Measurements from ENCODE around the gene RORC. TPM values are rescaled to one million over a fixed set of nuclear protein-coding genes. Genes with fewer than 3 reads are reported as not detected.

RORC gene
- total RNA-seq, 1 experiment from 2014 or later: 0.44 TPM

GRCh38 chr1:151790071-151790939, 41.3 kb downstream of the RORC start, which contains the start of gene TDRKH (continued):
- TF ChIP-seq ZNF317 (CRISPR knock-in tag; IDR thresholded peaks at IDR 0.05; ENCODE audit: borderline replicate concordance, low read depth) (peak; percentile 36; the same call in 1 of the 2 replicates), TP53 (CRISPR knock-in tag; IDR thresholded peaks at IDR 0.05) (no peak), SMAD3 (CRISPR knock-in tag; IDR thresholded peaks at IDR 0.05; ENCODE audit: borderline replicate concordance) (peak; percentile 44; the same call in 1 of the 2 replicates), ZMAT4 (CRISPR knock-in tag; IDR thresholded peaks at IDR 0.05) (no peak), ETV6 (CRISPR knock-in tag; IDR thresholded peaks at IDR 0.05) (peak; percentile 72; the same call in 1 of the 2 replicates), ARID4B (CRISPR knock-in tag; IDR thresholded peaks at IDR 0.05; ENCODE audit: borderline replicate concordance) (peak; percentile 90; the same call in 1 of the 2 replicates), GABPB1 (CRISPR knock-in tag; IDR thresholded peaks at IDR 0.05) (no peak; the same call in 1 of the 2 replicates), USF1 (CRISPR knock-in tag; IDR thresholded peaks at IDR 0.05) (0 out of 2 replicates have a peak, but pooled peaks have one; percentile 45), SP1 (CRISPR knock-in tag; conservative IDR thresholded peaks at IDR 0.05) (peak; percentile 88), PREB (CRISPR knock-in tag; IDR thresholded peaks at IDR 0.05; ENCODE audit: borderline replicate concordance) (no peak), TEAD1 (CRISPR knock-in tag; IDR thresholded peaks at IDR 0.05) (peak; percentile 78; the same call in 1 of the 2 replicates), NR2C2 (CRISPR knock-in tag; IDR thresholded peaks at IDR 0.05) (no peak)
- TF ChIP-seq, protein P1, sequence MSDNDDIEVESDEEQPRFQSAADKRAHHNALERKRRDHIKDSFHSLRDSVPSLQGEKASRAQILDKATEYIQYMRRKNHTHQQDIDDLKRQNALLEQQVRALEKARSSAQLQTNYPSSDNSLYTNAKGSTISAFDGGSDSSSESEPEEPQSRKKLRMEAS (CRISPR knock-in tag; IDR thresholded peaks at IDR 0.05): peak; percentile 95

DNA sequence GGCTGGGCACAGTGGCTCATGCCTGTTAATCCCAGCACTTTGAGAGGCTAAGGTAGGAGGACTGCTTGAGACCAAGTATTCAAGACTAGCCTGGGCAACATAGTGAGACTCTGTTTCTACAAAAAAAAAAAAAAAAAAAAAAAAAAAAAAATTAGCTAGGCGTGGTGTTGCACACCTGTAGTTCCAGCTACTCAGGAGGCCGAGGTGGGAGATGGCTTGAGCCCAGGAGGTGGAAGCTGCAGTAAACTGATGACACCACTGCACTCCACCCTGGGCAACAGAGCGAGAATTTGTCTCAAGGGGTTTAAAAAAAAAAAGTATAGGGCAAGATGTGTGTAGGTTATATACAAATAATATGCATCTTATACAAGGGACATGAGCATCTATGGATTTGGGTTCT, 43.9 kb downstream of the RORC start:
- H3K4me1 Mint-ChIP-seq: peaks cover 17% of the 10 kb centered on the region
- no peak for DNase-seq (ENCODE audit: low spot score)
- ChIA-PET POLR2A (no interaction called here), CTCF (interaction anchor here (0.6 kb wide), 3 partner anchors 49 to 52 kb away, joined by 3 to 5 read pairs (median 4); no protein-coding TSS in a partner anchor)
- H3K36me3 Mint-ChIP-seq: no peaks in the 10 kb centered on the region; the same call in 1 of the 2 replicates
- no peaks in the 10 kb centered on the region; the same call in 1 of the 2 replicates for H3K27me3 Mint-ChIP-seq (ENCODE audit: low read depth)
- no peak for ATAC-seq
- no peaks in the 10 kb centered on the region for H3K9me3 Mint-ChIP-seq
- H3K27ac Mint-ChIP-seq: no peak overlapping the region
- H3K4me3 Mint-ChIP-seq: no peak overlapping the region
- TF ChIP-seq, protein P2, sequence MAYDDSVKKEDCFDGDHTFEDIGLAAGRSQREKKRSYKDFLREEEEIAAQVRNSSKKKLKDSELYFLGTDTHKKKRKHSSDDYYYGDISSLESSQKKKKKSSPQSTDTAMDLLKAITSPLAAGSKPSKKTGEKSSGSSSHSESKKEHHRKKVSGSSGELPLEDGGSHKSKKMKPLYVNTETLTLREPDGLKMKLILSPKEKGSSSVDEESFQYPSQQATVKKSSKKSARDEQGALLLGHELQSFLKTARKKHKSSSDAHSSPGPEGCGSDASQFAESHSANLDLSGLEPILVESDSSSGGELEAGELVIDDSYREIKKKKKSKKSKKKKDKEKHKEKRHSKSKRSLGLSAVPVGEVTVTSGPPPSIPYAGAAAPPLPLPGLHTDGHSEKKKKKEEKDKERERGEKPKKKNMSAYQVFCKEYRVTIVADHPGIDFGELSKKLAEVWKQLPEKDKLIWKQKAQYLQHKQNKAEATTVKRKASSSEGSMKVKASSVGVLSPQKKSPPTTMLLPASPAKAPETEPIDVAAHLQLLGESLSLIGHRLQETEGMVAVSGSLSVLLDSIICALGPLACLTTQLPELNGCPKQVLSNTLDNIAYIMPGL (CRISPR knock-in tag; IDR thresholded peaks at IDR 0.05): no peak
- TF ChIP-seq GTF2I (CRISPR knock-in tag; conservative IDR thresholded peaks at IDR 0.05) (no peak), ZNF396 (CRISPR knock-in tag; IDR thresholded peaks at IDR 0.05; ENCODE audit: borderline replicate concordance) (no peak), ZNF263 (CRISPR knock-in tag; IDR thresholded peaks at IDR 0.05; ENCODE audit: low read depth) (no peak), EMX1 (CRISPR knock-in tag; IDR thresholded peaks at IDR 0.05) (no peak)
- TF ChIP-seq, protein P3, sequence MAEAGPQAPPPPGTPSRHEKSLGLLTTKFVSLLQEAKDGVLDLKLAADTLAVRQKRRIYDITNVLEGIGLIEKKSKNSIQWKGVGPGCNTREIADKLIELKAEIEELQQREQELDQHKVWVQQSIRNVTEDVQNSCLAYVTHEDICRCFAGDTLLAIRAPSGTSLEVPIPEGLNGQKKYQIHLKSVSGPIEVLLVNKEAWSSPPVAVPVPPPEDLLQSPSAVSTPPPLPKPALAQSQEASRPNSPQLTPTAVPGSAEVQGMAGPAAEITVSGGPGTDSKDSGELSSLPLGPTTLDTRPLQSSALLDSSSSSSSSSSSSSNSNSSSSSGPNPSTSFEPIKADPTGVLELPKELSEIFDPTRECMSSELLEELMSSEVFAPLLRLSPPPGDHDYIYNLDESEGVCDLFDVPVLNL (CRISPR knock-in tag; IDR thresholded peaks at IDR 0.05; ENCODE audit: borderline replicate concordance, low read depth): no peak
- TF ChIP-seq, protein P4, sequence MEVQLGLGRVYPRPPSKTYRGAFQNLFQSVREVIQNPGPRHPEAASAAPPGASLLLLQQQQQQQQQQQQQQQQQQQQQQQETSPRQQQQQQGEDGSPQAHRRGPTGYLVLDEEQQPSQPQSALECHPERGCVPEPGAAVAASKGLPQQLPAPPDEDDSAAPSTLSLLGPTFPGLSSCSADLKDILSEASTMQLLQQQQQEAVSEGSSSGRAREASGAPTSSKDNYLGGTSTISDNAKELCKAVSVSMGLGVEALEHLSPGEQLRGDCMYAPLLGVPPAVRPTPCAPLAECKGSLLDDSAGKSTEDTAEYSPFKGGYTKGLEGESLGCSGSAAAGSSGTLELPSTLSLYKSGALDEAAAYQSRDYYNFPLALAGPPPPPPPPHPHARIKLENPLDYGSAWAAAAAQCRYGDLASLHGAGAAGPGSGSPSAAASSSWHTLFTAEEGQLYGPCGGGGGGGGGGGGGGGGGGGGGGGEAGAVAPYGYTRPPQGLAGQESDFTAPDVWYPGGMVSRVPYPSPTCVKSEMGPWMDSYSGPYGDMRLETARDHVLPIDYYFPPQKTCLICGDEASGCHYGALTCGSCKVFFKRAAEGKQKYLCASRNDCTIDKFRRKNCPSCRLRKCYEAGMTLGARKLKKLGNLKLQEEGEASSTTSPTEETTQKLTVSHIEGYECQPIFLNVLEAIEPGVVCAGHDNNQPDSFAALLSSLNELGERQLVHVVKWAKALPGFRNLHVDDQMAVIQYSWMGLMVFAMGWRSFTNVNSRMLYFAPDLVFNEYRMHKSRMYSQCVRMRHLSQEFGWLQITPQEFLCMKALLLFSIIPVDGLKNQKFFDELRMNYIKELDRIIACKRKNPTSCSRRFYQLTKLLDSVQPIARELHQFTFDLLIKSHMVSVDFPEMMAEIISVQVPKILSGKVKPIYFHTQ (CRISPR knock-in tag; IDR thresholded peaks at IDR 0.05): no peak

Data from WTC11 (cell line).